ENCODE results near the gene FN1. TPM values are rescaled to one million over a fixed set of nuclear protein-coding genes. Genes with fewer than 3 reads are reported as not detected.
"Not testable (repeated sequence)": the region's sequence is repeated elsewhere in the genome, so short reads cannot be mapped to it uniquely, and the experiment has no call there.

FN1 gene
- total RNA-seq, 1 donor from 2014 or later, result 154 TPM

GRCh38 chr2:215362562-215362904 is 73.3 kb downstream of the FN1 start:
- Histone ChIP-seq H3K4me3 (no peak overlapping the region), H3K27me3 (ENCODE audit: low read depth) (no peaks in the 10 kb centered on the region), H3K4me1 (no peaks in the 10 kb centered on the region), H3K36me3 (peaks cover 66% of the 10 kb centered on the region), H3K27ac (replicated peaks) (no peak overlapping the region), H3K9me3 (replicated peaks) (no peaks in the 10 kb centered on the region)
- no peak for DNase-seq
- no peak for TF ChIP-seq CTCF (IDR thresholded peaks at IDR 0.05; ENCODE audit: borderline replicate concordance)
- intact Hi-C loops (cut with micrococcal nuclease), result no loop called here

- Histone ChIP-seq H3K4me1 (no peaks in the 10 kb centered on the region), H3K9me3 (replicated peaks) (no peaks in the 10 kb centered on the region), H3K27ac (replicated peaks) (no peak overlapping the region), H3K27me3 (ENCODE audit: low read depth) (no peaks in the 10 kb centered on the region), H3K4me3 (no peak overlapping the region), H3K36me3 (peaks cover 61% of the 10 kb centered on the region)
- no peak for DNase-seq
- TF ChIP-seq CTCF (IDR thresholded peaks at IDR 0.05; ENCODE audit: borderline replicate concordance), result no peak
- intact Hi-C loops (cut with micrococcal nuclease), result no loop called here
These were observed 73.8 kb downstream of the FN1 start for GRCh38 chr2:215361876-215362561.

- no peak for TF ChIP-seq CTCF (IDR thresholded peaks at IDR 0.05; ENCODE audit: borderline replicate concordance)
- no peaks in the 10 kb centered on the region for H3K27me3 ChIP-seq (ENCODE audit: low read depth)
- H3K27ac ChIP-seq (replicated peaks), result no peak overlapping the region
- H3K4me1 ChIP-seq, result no peaks in the 10 kb centered on the region
- H3K4me3 ChIP-seq, result no peak overlapping the region
- DNase-seq, result no peak
- intact Hi-C loops (cut with micrococcal nuclease), result no loop called here
- peaks cover 59% of the 10 kb centered on the region for H3K36me3 ChIP-seq
- H3K9me3 ChIP-seq (replicated peaks), result no peaks in the 10 kb centered on the region
These were observed 74.5 kb downstream of the FN1 start for GRCh38 chr2:215361211-215361875.

GRCh38 chr2:215360596-215360995 is 75.3 kb downstream of the FN1 start:
- H3K36me3 ChIP-seq, result peaks cover 58% of the 10 kb centered on the region

GRCh38 chr2:215360059-215360458 is 75.8 kb downstream of the FN1 start:
- DNase-seq; H3K4me1 ChIP-seq; H3K9me3 ChIP-seq (replicated peaks); intact Hi-C loops (cut with micrococcal nuclease); H3K27me3 ChIP-seq (ENCODE audit: low read depth); H3K4me3 ChIP-seq; H3K27ac ChIP-seq (replicated peaks): not testable (repeated sequence)
- peaks cover 53% of the 10 kb centered on the region for H3K36me3 ChIP-seq

More at GRCh38 chr2:215360596-215360995, 75.3 kb downstream of the FN1 start:
- no peak for DNase-seq
- H3K4me1 ChIP-seq, result no peaks in the 10 kb centered on the region
- intact Hi-C loops (cut with micrococcal nuclease), result no loop called here
- H3K27me3 ChIP-seq (ENCODE audit: low read depth), result no peaks in the 10 kb centered on the region
- TF ChIP-seq CTCF (IDR thresholded peaks at IDR 0.05; ENCODE audit: borderline replicate concordance), result no peak
- no peak overlapping the region for H3K4me3 ChIP-seq
- H3K27ac ChIP-seq (replicated peaks), result no peak overlapping the region
- no peaks in the 10 kb centered on the region for H3K9me3 ChIP-seq (replicated peaks)

GRCh38 chr2:215359576-215359922 is 76.3 kb downstream of the FN1 start:
- DNase-seq, result no peak
- H3K27me3 ChIP-seq (ENCODE audit: low read depth), result no peaks in the 10 kb centered on the region
- intact Hi-C loops (cut with micrococcal nuclease), result no loop called here
- no peak for TF ChIP-seq CTCF (IDR thresholded peaks at IDR 0.05; ENCODE audit: borderline replicate concordance)
- H3K27ac ChIP-seq (replicated peaks), result no peak overlapping the region
- no peak overlapping the region for H3K4me3 ChIP-seq
- H3K4me1 ChIP-seq, result no peaks in the 10 kb centered on the region
- H3K36me3 ChIP-seq, result peaks cover 48% of the 10 kb centered on the region
- H3K9me3 ChIP-seq (replicated peaks), result no peaks in the 10 kb centered on the region
